Natural killer cell (primary cell): Measurements from ENCODE around the gene LRRC8A. TPM values are rescaled to one million over a fixed set of nuclear protein-coding genes. Genes with fewer than 3 reads are reported as not detected.

ENCODE experiments used
- total RNA-seq, 4 donors: library from RNA; stranded (reverse); fragments of 120-200 nt in 1 of 4; gene quantifications; one replicate each; pipeline versions ENCODE4 v1.2.3 to v1.2.4, GENCODE V29; 2013 to 2022

Gene LRRC8A
- total RNA-seq, 3 donors from 2014 or later (not counting 1 experiment from before 2014, with no cell fraction given): 60.0 to 82.9 (median 67.9) TPM

Other genes starting within 250 kb of the LRRC8A start
- 1 to 10 TPM; 5.2 to 6.3 (median 5.5) TPM for gene DYNC2I2, start 225.3 kb upstream of the LRRC8A start, total RNA-seq
- gene SET, start 192.9 kb upstream of the LRRC8A start, total RNA-seq: 100 to 1,000 TPM; 331 to 341 (median 334) TPM
- gene PKN3, start 179.6 kb upstream of the LRRC8A start, total RNA-seq: 1 to 10 TPM; 3.6 to 4.5 (median 3.9) TPM
- 10 to 100 TPM; 26.1 to 37.1 (median 28.6) TPM for gene ZDHHC12, start 158.0 kb upstream of the LRRC8A start, total RNA-seq
- 10 to 100 TPM; 35.0 to 37.4 (median 35.2) TPM for gene ZER1, start 110.2 kb upstream of the LRRC8A start, total RNA-seq
- gene TBC1D13, start 94.9 kb upstream of the LRRC8A start, total RNA-seq: 10 to 100 TPM; 31.5 to 34.5 (median 33.7) TPM
- gene ENDOG, start 63.6 kb upstream of the LRRC8A start, total RNA-seq: 10 to 100 TPM in 1 of 3 donors, 1 to 10 TPM in 2; 6.7 to 12.5 (median 8.3) TPM
- gene SPOUT1, start 52.3 kb upstream of the LRRC8A start, total RNA-seq: 10 to 100 TPM; 35.8 to 49.2 (median 40.1) TPM
- gene KYAT1, start 183 bp upstream of the LRRC8A start, total RNA-seq: 10 to 100 TPM in 1 of 3 donors, 1 to 10 TPM in 2; 8.9 to 11.3 (median 9.1) TPM
- 1 to 10 TPM; 5.4 to 6.0 (median 5.4) TPM for gene PHYHD1, start 38.8 kb downstream of the LRRC8A start, total RNA-seq
- 1 to 10 TPM; 4.8 to 8.9 (median 6.7) TPM for gene DOLK, start 65.5 kb downstream of the LRRC8A start, total RNA-seq
- 10 to 100 TPM; 53.9 to 66.4 (median 58.3) TPM for gene NUP188, start 65.6 kb downstream of the LRRC8A start, total RNA-seq
- 10 to 100 TPM; 50.3 to 67.1 (median 65.4) TPM for gene SH3GLB2, start 146.2 kb downstream of the LRRC8A start, total RNA-seq
- 10 to 100 TPM; 67.3 to 77.9 (median 73.9) TPM for gene MIGA2, start 154.5 kb downstream of the LRRC8A start, total RNA-seq
- gene DOLPP1, start 199.0 kb downstream of the LRRC8A start, total RNA-seq: 10 to 100 TPM in 1 of 3 donors, 1 to 10 TPM in 2; 7.5 to 11.6 (median 7.8) TPM
- gene CRAT, start 228.7 kb downstream of the LRRC8A start, total RNA-seq: 10 to 100 TPM; 13.5 to 13.8 (median 13.8) TPM
- 10 to 100 TPM; 63.2 to 69.4 (median 64.9) TPM for gene PTPA, start 229.3 kb downstream of the LRRC8A start, total RNA-seq